ENCODE data around the gene OSBPL9. TPM values are rescaled to one million over a fixed set of nuclear protein-coding genes. Genes with fewer than 3 reads are reported as not detected.

OSBPL9 gene
- total and polyA plus RNA-seq, 2 experiments from 2014 or later: 71.0 to 288 TPM

DNA sequence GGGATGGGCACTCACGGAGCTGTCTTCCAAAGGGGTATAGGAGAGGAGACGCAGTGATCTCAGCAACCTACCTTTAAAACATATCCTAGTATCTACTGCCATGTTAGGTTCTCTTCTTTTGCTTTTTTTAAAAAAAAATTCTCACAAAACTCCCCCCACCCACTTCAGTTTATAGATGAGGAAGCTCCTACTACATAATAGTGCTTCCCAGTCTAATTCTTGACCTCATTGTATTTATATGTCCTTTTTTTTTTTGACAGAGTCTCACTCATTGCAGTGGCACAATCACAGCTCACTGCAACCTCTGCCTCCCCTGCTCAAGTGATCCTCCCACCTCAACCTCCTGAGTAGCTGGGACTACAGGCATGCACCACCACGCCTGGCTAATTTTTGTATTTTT is 99.9 kb downstream of the OSBPL9 start:
- H3K9me2 ChIP-seq (replicated peaks; ENCODE audit: insufficient read depth): no peaks in the 10 kb centered on the region
- H3K4me3 ChIP-seq: no peak overlapping the region
- H3K9me3 ChIP-seq (ENCODE audit: low read depth): no peaks in the 10 kb centered on the region
- H3K27ac ChIP-seq: no peak overlapping the region
- no peaks in the 10 kb centered on the region for H4K20me1 ChIP-seq (ENCODE audit: insufficient read depth, poor library complexity, severe bottlenecking)
- no peaks in the 10 kb centered on the region for H3K4me1 ChIP-seq (ENCODE audit: insufficient read depth)
- no peak overlapping the region for H3K4me2 ChIP-seq
- H3K36me3 ChIP-seq (replicated peaks; ENCODE audit: insufficient read depth, low read depth): no peaks in the 10 kb centered on the region
- H3K27me3 ChIP-seq: no peaks in the 10 kb centered on the region
- no peak for DNase-seq (ENCODE audit: low spot score)
- H2AFZ ChIP-seq: no peak overlapping the region
- WGBS (ENCODE audit: low lambda C conversion rate, missing lambda C conversion rate): 98% methylated on average over 3 of the region's 3 CpGs
- peaks cover 11% of the 10 kb centered on the region for H3K79me2 ChIP-seq
- TF ChIP-seq, protein P1, sequence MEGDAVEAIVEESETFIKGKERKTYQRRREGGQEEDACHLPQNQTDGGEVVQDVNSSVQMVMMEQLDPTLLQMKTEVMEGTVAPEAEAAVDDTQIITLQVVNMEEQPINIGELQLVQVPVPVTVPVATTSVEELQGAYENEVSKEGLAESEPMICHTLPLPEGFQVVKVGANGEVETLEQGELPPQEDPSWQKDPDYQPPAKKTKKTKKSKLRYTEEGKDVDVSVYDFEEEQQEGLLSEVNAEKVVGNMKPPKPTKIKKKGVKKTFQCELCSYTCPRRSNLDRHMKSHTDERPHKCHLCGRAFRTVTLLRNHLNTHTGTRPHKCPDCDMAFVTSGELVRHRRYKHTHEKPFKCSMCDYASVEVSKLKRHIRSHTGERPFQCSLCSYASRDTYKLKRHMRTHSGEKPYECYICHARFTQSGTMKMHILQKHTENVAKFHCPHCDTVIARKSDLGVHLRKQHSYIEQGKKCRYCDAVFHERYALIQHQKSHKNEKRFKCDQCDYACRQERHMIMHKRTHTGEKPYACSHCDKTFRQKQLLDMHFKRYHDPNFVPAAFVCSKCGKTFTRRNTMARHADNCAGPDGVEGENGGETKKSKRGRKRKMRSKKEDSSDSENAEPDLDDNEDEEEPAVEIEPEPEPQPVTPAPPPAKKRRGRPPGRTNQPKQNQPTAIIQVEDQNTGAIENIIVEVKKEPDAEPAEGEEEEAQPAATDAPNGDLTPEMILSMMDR (IDR thresholded peaks at IDR 0.05; ENCODE audit: poor library complexity): no peak
- TF ChIP-seq EZH2 (IDR thresholded peaks at IDR 0.05; ENCODE audit: borderline replicate concordance) (no peak), EZH2phosphoT487 (IDR thresholded peaks at IDR 0.05; ENCODE audit: low read depth, severe bottlenecking, unreplicated experiment) (no peak)

DNA sequence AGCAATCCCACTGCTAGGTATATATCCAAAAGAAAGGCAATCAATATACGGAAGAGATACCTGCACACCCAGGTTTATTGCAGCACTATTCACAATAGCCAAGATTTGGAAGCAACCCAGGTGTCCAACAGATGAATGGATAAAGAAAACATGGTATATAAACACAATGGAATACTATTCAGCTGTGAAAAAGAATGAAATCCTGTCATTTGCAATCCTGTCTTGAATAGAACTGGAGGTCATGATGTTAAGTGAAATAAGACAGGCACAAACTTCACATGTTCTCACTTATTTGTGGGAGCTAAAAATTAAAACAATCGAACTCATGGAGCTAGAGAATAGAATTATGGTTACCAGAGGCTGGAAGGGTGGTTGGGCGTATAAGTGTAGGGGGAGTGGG is 101.0 kb downstream of the OSBPL9 start:
- Histone ChIP-seq H3K27me3 (no peaks in the 10 kb centered on the region), H2AFZ (no peak overlapping the region), H3K36me3 (replicated peaks; ENCODE audit: insufficient read depth, low read depth) (no peaks in the 10 kb centered on the region), H3K79me2 (peaks cover 13% of the 10 kb centered on the region), H4K20me1 (ENCODE audit: insufficient read depth, poor library complexity, severe bottlenecking) (no peaks in the 10 kb centered on the region), H3K4me1 (ENCODE audit: insufficient read depth) (no peaks in the 10 kb centered on the region), H3K9me2 (replicated peaks; ENCODE audit: insufficient read depth) (no peaks in the 10 kb centered on the region), H3K27ac (no peak overlapping the region), H3K4me2 (no peak overlapping the region), H3K9me3 (ENCODE audit: low read depth) (no peaks in the 10 kb centered on the region), H3K4me3 (no peak overlapping the region)
- 99% methylated on average over 3 of the region's 3 CpGs for WGBS (ENCODE audit: low lambda C conversion rate, missing lambda C conversion rate)
- DNase-seq (ENCODE audit: low spot score): no peak
- TF ChIP-seq, protein P1 (IDR thresholded peaks at IDR 0.05; ENCODE audit: poor library complexity): no peak
- TF ChIP-seq EZH2 (IDR thresholded peaks at IDR 0.05; ENCODE audit: borderline replicate concordance) (no peak), EZH2phosphoT487 (IDR thresholded peaks at IDR 0.05; ENCODE audit: low read depth, severe bottlenecking, unreplicated experiment) (no peak)

DNA sequence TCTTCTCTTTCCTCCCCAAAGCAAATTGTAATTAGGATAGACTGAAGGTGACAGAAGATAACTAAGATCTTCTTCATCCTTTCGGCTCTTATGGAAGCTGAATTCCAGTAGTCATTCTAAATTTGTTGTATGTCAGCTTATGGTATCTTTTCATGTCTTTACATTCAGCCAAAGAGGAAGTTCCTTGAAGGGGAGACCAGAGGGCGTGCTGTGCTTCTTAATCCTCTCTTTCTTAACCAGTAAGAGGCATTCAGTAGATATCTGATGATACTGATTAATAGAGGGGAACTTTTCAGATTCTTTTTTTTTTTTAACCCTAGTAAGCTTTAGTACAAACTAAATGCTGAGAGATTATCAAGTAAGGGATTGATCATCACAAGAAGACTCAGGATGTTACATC is 102.3 kb downstream of the OSBPL9 start:
- no peak overlapping the region for H2AFZ ChIP-seq
- H3K27me3 ChIP-seq: no peaks in the 10 kb centered on the region
- 94% methylated on average over 2 of the region's 2 CpGs for WGBS (ENCODE audit: low lambda C conversion rate, missing lambda C conversion rate)
- H3K9me3 ChIP-seq (ENCODE audit: low read depth): no peaks in the 10 kb centered on the region
- H3K9me2 ChIP-seq (replicated peaks; ENCODE audit: insufficient read depth): no peaks in the 10 kb centered on the region
- no peak overlapping the region for H3K27ac ChIP-seq
- H3K36me3 ChIP-seq (replicated peaks; ENCODE audit: insufficient read depth, low read depth): no peaks in the 10 kb centered on the region
- no peak for TF ChIP-seq EZH2phosphoT487 (IDR thresholded peaks at IDR 0.05; ENCODE audit: low read depth, severe bottlenecking, unreplicated experiment)
- TF ChIP-seq, protein P1 (IDR thresholded peaks at IDR 0.05; ENCODE audit: poor library complexity): no peak
- TF ChIP-seq EZH2 (IDR thresholded peaks at IDR 0.05; ENCODE audit: borderline replicate concordance): no peak
- no peaks in the 10 kb centered on the region for H3K4me1 ChIP-seq (ENCODE audit: insufficient read depth)
- no peaks in the 10 kb centered on the region for H4K20me1 ChIP-seq (ENCODE audit: insufficient read depth, poor library complexity, severe bottlenecking)
- H3K79me2 ChIP-seq: peaks cover 8% of the 10 kb centered on the region
- H3K4me2 ChIP-seq: no peak overlapping the region
- DNase-seq (ENCODE audit: low spot score): no peak
- no peak overlapping the region for H3K4me3 ChIP-seq

DNA sequence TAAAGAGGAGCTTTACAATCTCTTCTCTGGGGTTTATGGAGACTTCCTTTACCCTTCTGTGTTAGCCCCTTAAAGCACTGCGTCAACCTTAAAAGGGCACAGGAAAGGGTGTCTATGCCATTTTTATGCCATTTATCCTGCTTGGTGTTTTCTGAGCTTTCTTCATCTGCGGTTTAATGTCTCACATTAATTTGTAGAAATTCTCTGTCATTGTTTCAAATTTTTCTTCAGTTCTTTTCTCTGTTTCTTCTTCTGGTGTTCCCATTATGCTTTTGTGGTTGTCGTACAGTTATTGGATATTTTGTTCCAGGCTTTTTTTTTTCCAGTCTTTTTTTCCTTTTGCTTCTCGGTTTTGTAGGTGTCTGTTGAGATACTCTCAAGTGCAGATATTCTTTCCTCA is 107.9 kb downstream of the OSBPL9 start:
- no peak overlapping the region for H3K4me2 ChIP-seq
- no peaks in the 10 kb centered on the region for H3K9me3 ChIP-seq (ENCODE audit: low read depth)
- H4K20me1 ChIP-seq (ENCODE audit: insufficient read depth, poor library complexity, severe bottlenecking): no peaks in the 10 kb centered on the region
- H3K79me2 ChIP-seq: peaks cover 19% of the 10 kb centered on the region
- no peaks in the 10 kb centered on the region for H3K27me3 ChIP-seq
- H2AFZ ChIP-seq: no peak overlapping the region
- TF ChIP-seq, protein P1 (IDR thresholded peaks at IDR 0.05; ENCODE audit: poor library complexity): no peak
- TF ChIP-seq EZH2phosphoT487 (IDR thresholded peaks at IDR 0.05; ENCODE audit: low read depth, severe bottlenecking, unreplicated experiment): no peak
- no peak for TF ChIP-seq EZH2 (IDR thresholded peaks at IDR 0.05; ENCODE audit: borderline replicate concordance)
- H3K4me3 ChIP-seq: no peak overlapping the region
- WGBS (ENCODE audit: low lambda C conversion rate, missing lambda C conversion rate): 97% methylated on average over 4 of the region's 4 CpGs
- H3K9me2 ChIP-seq (replicated peaks; ENCODE audit: insufficient read depth): no peaks in the 10 kb centered on the region
- no peak for DNase-seq (ENCODE audit: low spot score)
- no peaks in the 10 kb centered on the region for H3K36me3 ChIP-seq (replicated peaks; ENCODE audit: insufficient read depth, low read depth)
- no peaks in the 10 kb centered on the region for H3K4me1 ChIP-seq (ENCODE audit: insufficient read depth)
- H3K27ac ChIP-seq: no peak overlapping the region
